T1000 (cell line): ENCODE data around the gene POFUT2.
"Not testable (repeated sequence)": the region's sequence is repeated elsewhere in the genome, so short reads cannot be mapped to it uniquely, and the experiment has no call there.

ENCODE experiments used
- DNase-seq: peaks from one replicate; lab custom pipeline; 2025; ENCODE audit warnings: mixed read lengths; lab: John Stamatoyannopoulos, UW

The POFUT2 gene

DNA sequence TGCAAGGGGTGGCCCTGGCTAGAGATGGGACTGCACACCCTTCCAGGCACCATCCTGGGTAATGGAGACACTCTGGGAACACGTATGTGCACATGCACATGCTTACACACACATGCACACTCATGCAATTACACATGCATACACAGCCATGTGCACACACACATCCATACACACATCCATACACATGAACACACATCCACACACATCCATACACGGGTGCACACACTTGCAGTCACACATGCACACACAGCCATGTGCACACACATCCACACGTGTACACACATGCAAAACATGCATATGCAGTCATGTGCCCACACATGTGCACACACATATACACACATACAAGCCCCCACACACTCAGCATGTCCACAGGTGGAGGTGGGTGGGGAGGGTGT lies 22.3 kb upstream of the POFUT2 start:
- no peak for DNase-seq

DNA sequence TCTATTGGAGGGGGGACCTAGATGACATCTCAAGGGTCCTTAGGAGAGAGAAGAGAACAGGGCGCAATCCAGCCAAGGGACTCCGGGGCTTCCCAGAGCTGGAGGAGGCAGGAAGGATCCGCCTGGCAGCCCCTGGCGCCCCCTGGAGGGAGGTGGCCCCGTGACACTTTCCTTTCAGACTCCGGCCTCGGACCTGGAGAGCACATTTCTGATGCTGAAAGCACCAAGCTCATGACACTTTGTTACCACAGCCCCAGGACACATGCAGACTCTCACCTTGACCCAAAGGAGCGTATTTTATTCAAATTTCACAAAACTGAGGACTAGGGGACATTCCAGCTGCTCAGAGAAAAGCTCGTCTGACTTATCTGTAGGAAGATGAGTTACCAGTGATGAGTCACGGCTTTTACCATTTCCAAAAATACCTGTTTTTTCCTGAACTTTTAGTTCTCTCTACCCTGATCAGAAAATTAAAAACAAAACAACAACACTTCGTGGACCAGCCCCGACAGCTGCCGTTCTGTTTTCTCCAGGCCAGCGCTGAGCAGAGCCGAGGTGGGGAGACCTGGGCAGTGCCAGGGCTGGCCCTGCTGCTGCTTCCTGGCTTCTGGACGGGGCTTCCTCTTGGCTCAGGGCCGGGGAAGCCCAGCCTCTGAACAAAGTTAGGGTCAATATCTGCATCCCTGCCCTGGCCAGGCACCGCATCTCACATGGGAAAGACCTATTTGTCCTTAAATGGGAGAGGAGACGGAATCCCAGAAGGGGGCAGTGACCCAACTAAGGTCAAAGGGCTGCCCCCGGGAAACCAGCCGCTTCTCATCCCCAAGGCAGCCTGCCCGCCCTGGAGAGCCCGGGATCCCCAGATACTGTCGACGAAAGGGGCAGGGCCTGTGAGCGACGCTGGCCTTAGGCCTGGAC lies 21.6 kb upstream of the POFUT2 start:
- DNase-seq = peak; percentile 55

DNA sequence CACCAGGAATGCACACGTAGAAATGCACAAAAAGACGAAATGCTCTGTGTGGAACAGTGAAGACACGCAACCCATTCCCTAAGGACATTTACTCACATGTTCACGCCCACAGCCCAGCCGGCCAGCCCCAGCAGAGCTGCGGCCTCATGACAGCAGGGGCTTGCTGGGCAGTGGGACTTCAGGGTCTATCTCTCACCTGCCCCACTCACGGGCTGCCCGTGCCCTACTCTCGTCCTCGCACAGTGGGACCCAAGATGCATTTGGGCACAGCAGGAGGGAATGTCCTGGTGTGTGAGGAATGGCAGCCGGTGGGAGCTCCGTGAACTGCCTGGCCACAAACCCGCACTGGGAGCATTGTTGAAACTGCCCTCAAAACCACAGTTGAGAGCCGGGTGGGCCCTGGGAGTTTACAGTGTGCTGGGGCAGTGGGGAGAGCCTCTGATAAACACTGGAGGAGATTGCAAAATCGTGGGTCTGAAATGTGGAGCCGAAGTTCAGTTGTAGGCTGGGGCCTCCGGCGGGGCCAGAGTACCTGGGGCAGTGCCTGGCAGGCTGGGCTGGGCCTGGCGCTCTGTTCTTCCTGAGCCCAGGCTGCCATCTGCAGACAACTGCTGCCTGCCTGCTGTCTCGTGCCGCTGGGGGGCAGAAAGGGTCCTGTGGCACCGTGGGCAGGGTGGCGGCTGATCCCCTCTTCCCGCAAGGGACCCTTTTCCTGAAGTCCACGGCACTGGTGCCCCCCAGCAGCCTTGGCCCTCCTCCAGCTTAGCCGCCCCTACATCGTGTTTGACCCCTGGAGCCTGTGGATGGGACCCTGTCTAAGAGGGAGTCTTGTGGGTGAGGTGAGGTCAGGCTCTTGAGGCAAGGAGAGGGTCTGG lies 20.7 kb upstream of the POFUT2 start:
- peak; percentile 40 for DNase-seq

DNA sequence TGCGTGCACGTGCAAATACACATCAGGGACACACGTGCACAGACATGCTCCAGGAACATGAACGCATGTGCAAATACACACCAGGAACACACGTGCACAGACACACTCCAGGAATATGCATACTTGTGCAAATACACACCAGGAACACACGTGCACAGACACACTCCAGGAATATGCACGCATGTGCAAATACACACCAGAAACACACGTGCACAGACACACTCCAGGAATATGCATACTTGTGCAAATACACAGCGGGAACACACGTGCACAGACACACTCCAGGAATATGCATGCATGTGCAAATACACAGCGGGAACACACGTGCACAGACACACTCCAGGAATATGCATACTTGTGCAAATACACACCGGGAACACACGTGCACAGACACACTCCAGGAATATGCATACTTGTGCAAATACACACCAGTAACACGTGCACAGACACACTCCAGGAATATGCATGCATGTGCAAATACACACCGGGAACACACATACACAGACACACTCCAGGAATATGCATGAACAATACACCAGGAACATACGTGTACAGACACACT lies 20.0 kb upstream of the POFUT2 start:
- not testable (repeated sequence) for DNase-seq

DNA sequence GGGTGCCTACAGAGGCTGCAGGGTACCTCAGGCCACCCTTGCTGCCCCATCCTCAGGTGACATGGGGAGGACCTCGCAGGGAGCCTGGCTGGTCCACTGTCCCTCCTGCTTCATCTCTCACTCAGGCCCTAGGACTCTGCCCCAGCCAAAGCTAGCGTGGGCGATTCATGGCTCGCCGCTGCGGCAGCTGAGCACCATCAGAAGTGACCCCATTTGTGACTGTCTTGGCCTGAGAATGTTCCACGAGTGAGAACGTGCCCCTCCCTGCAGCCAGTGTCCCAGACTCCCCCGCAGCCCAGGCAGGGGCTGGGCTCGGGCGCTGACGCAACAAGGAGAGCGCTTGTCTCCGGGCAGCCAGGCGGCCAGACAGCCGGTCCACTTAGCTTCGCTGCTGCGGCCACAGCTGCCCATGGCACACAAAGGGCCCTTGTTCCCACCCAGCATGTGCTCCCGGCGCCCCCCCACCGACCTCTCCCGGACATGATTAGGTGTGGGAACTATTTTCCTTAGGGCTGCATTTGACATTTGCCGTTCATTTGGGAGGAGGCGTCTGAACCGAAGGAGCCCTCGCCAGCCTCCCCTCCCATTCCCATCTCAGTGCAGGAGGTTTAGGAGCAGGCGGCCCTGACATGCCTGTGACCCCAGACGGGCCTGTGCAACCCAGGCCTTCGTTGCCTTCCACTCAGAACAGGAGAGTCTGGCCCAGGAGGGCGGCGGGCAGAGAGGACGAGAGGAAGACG lies 19.3 kb upstream of the POFUT2 start:
- no peak for DNase-seq

DNA sequence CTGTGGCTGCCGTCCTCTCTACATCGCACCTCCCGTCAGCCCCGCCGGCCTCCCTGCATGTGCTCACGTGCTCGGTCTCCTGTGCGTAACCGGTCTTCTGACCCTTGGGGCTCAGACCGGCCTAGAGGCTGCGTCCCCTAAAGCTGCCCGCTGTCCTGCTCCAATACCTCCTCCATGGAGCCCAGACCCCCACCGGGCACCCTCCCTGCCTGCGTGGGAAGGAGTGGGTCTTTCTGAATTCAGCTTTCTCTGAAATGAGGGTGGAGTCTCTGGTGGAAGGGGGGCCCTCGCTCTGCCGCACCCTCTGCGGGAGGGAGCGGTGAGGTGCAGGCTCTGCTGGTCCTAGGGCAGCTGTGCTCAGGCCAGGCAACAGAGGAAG lies 18.7 kb upstream of the POFUT2 start:
- no peak for DNase-seq

DNA sequence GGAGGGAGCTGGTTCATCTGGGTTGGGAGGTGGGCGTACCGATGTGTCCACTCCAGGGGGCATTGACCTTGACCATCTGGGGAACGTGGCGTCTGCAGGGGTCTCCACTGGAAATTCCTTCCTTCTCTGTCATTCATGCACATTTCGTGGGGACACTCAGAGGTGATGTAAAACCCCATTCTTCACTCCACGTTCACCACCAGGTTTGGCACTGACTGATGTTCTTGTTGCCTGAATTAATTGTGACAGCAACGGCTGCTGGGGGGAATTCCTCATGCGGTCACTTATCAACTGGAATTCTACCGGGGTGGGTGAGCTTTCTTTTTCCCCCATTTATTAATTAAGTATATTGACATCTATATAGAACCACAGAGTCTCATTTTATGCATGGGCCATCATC lies 18.1 kb upstream of the POFUT2 start:
- DNase-seq = no peak

DNA sequence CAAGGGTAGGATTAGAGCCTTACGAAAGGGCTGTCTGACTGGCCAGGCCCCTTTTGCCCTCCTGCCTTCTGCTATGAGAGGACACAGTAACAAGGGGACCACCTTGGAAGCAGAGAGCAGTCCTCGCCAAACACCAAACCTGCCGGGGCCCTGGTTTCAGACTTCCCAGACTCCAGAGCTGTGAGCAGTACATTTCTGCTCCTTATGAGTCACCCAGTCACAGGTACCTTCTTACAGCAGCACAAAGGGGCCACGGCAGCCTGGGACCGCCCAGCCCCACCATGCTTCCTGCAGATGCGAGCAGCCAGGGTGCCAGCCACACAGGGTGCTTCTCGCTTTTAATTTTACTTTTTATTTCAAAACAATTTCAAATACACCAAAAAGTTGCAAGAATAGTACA lies 17.2 kb upstream of the POFUT2 start:
- DNase-seq = no peak

DNA sequence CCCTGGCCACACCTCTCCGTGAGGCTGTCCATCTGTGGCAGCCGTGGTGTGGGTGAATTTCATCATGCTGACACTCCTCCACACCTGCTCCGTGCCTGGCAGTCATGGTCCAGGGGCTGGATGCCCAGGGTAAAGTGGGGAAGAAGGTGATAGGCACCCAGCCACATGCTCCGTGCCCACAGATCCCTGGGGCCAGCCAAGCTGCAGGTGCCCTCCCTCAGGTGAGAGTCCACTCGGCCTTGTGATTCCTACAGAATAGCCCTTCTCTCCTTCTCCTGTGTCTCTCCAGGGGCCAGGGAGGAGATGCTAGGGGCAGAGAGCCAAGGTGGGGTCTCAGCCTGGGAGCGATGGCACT lies 16.8 kb upstream of the POFUT2 start:
- DNase-seq = no peak

DNA sequence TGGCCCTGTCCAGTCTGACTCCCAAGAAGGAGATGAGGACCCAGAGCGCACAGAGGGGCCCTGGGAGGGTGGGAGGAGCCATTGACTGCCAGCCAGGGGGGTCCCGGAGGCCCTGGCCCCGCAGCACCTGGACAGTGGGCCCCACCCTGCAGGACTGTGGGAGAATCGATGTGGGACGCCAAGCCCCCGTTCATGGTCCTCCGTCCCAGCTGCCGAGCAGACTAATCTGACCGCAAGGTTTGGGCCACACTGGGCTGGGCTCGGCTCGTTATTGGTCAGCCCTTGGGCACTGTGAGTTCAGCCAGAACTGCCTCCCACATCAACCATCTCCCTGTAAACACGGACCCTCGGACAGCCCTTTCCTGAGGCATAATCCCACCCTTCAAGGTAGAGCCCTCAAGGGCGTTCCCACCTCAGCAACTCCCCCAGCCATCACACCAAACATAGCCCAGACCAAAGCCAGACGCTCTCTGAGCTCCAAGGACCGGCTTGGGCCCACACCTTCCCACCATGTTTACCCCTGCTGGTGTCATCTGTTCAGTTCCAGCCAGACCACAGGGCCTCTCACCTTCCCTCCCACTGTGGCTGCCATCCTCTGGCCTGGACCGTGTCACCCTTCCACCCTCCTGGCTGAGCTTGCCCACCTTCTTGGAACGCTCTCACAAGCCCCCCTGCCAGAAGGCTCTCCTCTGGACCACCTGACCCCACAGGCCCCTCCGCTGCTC lies 16.2 kb upstream of the POFUT2 start:
- DNase-seq = no peak

DNA sequence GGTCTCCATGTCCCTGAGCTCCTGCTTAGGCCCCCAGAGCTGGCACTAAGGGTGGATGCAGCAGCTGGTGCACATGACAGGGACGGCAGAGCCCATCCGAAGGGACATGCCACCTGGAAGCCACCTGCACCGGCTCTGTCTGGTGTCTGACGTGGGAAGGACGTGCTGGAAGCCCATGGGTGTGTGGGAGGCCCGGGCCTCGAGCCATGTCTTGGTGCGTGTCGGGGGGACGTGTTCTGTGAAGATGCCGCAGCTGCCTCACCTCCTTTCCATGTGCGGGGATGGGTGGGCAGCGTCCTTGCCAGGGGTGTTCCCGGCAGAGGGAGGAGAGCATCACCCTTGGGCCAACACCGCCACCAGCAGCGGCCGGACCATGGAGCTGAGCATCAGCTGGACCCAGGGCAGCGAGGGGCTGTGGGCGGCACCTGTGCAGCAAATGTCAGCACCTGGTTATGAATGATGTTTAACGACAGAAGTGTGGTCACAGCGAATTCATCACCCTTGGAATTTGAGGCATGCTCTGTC lies 15.5 kb upstream of the POFUT2 start:
- no peak for DNase-seq

DNA sequence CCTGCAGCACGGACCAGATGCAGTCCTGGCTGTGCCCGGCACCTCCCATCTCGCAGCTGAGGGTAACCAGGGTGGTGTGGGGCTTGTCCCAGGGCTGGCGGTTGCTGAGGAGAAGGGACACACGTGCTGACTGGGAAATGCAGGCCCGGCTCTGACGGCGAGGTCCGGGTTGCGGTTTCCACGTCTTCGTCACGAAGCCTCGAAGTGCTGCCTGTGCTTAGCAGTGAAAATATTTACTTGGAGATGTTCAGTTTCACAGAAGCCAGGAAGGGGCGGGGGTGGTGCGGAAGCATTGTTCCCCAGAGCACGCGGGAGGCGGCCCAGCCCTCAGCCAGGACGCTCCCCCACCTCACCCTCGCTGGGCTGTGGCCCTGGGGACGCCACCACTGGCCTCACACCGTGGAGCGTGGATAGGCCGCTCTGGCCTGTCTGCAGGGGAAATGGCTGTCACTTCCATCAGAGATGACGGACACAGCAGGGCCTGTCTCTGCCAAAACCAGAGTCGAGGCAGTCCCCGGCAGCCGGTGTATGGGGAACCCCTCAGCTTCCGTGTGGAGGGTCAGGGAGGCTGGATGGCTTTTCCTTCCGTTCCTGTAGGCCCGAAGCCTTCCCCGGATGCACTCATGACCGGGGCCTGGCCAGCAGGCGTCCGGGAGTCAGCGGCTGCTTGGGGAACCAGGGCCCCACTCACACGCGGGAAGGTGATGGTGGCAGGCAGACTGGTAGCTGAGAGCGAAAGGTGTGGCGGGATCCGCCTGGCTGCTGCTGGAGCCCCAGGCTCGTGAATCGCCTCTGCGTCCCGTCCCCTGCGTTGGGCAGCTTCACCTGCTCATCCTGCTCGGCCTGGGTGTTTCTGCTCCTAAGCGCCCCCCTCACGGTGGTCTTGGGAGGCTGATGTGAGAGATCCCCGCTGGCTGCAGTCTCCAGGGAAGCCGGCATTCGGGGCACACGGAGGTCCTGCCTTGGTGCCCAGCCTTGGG lies 14.7 kb upstream of the POFUT2 start:
- DNase-seq = no peak

DNA sequence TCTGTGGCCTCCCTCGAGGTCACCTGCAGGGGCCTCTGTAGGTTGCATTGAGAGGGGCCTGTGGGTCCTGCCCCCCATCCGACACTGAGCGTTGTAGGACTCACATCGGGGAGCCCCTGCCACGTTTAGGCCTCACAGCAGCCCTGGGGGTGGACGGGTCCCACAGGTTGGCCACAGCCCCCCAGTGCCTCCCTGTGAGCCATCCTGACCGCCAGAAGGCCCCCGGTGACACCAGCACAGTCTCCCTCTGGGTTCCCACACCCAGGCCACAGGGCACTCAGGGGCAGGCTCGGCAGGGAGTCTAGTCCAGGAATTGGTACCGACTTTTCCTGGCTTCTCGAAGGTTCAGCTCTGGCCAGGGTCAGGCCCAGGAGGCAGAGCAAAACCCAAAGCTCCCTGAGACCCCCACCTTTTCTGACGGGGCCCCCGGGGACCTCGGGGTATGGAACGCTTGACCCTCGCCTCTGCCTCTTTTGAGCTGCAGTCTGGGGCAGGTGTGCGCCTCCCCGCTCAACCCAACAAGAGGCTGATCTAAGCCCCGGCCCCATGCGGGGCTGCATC lies 13.9 kb upstream of the POFUT2 start:
- no peak for DNase-seq

DNA sequence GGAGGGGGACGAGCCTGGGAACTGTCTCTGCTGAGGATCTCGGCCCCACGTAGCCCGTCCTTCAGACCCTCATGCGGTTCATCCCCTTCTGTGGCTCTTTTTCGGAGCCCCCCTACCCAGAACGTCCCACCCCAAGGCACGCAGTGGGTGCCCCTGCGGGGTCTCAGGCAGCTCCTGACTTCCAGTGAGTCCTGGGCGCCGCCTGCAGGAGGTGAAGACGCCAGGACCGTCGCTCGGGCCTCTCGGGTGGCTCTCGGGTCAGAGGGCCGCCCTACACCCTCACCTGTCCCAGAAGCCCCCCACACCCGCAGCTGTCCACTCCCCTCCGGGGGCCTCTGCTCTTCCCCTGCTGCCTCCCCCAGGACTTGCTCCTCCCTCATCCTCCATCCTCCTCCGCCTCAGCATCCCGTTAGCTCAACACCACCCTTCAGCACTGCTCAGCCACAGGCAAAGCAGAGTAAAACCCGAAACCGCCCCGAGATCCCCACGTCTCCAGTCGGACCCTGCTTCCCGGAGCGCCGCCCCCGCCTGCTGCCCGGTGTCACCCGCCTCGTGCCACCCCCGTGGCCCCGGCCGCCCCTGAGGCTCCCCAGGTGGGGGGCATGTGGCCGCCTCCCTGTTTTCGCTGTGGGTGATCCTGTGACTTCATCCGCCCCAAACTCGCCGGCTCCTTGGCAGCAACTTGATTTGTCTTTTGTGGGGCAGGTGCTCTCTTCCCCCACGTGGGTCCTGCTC lies 13.3 kb upstream of the POFUT2 start:
- no peak for DNase-seq

DNA sequence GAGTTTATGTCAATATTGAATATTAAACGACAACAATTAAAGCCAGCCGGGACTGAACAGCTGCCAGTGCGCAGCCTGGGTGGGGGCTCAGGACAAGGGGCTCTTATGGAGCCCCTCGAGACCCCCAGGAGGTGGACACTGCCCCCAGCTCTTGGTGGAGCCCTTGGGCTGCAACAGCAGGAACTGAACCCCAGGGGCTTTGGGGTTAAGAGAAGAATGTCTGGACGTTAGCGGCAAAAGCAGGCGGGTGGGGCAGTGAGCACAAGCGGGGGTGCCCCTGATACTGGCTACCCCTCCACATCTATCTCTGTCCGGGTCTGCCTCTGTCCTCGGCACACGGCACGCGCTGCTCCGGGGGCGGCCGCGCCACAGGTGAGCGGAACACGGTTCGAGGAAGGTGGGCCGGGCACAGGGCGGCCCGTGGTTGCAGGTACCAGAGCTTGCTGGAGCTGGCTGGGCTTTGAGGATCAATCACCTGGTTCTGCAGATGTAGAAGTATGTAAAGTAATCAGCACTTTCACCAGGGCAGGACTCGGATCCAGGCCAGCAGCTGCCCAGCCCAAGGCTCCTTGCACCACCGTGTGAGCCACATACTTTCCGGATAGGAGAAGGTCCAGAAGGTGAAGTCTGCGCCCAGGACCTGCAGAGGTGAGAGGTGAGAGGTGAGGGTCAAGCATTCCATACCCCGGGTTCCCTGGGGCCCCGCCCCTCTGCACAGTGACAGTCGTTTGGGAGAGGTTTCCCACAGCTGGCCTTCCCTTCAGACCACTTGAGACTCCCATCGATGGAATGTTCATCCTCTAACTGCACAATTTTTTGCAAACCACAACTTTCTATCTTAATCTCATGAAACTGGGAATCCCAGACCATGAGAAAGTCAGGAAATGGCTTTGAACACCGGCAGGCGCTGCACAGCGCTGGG lies 12.4 kb upstream of the POFUT2 start:
- DNase-seq = no peak

DNA sequence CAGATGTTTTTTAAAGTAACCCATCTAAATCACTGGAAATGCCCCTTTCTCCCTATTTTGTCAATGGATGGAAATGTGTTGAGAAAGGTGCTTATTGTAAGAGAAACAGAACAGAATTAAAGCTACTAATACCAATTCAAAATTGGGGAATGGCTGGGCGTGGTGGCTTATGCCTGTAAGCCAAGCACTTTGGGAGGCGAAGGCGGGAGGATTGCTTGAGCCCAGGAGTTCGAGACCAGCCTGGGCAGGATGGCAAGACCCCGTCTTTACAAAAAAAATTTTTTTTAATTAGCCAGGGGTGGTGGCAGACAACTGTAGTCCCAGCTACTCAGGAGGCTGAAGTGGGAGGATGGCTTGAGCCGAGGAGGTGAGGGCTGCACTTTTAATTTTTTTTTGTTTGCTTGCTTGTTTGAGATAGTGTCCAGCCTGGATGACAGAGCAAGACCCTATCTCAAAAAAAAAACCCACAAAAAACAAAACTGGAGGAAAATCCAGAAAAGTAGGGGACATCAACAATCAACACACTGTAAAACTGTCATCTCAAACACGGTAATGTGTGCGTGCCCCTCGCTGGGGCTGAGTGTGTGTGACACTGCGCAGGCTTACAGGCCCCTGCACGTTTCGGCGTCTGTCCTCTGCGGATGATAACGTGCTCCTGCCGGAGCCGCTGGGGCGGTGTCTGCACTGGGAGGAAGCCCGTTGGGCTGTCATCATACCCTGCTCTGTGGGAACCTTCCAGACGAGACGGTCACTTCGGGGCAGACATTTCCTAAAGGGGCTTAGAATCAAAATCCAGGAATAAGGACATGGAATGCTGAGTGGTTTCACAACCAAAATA lies 11.6 kb upstream of the POFUT2 start:
- DNase-seq = no peak

DNA sequence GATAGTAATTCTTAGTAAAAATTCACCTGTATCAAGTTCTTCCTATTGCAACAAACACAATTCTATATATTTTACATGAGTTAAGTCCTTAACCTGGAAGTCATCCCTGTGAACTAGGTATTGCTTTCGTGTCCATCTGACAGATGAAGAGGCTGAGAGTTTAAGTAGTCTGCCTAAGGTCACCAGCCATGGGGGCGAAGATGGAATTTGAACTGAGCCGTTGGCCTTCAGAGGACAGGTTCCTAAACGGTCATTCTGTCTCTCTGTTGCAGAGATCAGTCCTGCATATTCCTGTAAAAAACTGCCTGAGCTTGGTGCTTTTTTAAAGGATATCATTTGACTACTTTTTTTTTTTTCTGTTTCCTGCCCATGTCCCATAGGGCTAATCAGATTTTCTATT lies 10.2 kb upstream of the POFUT2 start:
- no peak for DNase-seq
